Epithelial cell of proximal tubule (primary cell): Measurements from ENCODE around the gene FBXO9. TPM values are rescaled to one million over a fixed set of nuclear protein-coding genes. Genes with fewer than 3 reads are reported as not detected.
"Not testable (repeated sequence)": the region's sequence is repeated elsewhere in the genome, so short reads cannot be mapped to it uniquely, and the experiment has no call there.

Experiments
- DNase-seq: peaks from one replicate; pipeline ENCODE4 v3.0.0-alpha.2; 2011; ENCODE audit warnings: low read depth
- H3K4me3 ChIP-seq: 2 replicates; pipeline ENCODE4 v1.5.1; 2011; ENCODE audit warnings: low read depth, mild to moderate bottlenecking, low read length
- CTCF ChIP-seq: conservative IDR thresholded peaks from 2 replicates; pipeline ENCODE4 v1.5.1; 2012; ENCODE audit warnings: low read depth, mild to moderate bottlenecking, low read length
- total RNA-seq: library from RNA; depleted of rRNA; stranded (reverse); fragments of >200 nt; gene quantifications from 2 replicates; pipeline ENCODE4 v1.2.3, GENCODE V29; 2015

FBXO9 gene
- total RNA-seq, 1 donor from 2014 or later = 48.8 TPM

DNA sequence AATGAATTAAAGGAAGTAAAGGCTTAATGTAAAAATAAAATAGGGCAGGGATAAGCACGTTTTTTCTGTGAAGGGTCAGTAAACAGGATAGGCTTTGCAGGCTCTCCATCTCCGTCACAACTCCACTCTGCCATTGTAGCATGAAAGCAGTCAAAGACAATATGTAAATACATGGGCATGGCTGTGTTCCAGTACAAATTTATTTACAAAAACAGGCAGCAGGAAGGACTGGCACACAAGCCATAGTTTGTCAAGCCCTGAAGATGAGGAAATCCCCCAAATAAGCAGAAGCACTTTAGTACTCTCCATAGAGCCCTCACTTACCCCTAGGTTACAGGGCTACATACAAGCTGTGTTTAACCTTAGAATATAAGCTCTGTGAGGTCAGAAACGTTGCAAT lies 8.9 kb upstream of the FBXO9 start:
- TF ChIP-seq CTCF = no peak
- H3K4me3 ChIP-seq = no peak overlapping the region
- DNase-seq = no peak

- no peak overlapping the region for H3K4me3 ChIP-seq
- DNase-seq = no peak
- no peak for TF ChIP-seq CTCF
Measured at GRCh38 chr6:53058388-53059195, 6.6 kb upstream of the FBXO9 start.

DNA sequence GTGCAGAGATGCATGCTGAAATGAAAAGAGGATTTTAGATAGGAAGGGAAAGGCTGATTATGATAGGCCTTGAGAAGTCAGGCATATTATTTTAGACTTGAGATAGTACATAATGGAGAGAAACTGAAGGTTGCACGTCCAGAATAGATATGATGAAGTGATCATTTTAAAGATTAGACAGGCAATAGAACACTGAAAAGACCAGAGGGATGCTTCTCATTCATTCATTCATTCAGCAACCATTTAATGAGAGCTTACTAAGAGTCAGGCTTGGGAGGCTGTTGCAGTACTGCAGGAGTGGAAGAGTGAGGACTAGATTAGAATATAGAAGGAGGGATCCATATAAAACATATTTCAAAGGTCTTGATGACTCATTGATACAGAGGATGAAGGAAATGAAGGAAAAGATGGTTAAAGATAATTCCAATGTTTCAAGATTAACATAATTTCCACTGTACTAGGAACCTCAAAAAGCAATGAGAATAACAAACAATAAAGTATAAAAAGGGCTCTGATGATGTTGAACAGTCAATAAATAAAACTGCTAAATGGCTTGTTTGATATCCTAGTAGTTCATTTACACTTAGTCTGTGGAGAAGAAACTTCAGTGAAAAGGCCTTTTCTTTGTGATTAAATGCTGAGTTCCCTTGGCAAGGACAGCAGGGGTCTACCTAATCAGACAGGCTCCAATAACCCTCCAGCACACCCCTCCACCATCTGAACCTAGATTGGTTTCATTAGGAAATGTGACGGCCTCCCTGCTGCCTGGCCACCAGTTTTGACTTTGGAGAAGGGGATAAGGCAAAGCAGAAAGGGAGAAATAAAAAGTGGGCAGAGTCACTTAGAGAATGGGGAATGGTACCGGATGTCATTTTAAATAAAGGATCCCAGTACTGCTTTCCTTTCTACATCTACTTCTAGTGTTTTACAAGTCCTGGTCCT lies 5.3 kb upstream of the FBXO9 start:
- no peak for DNase-seq
- TF ChIP-seq CTCF = no peak
- H3K4me3 ChIP-seq = peak overlapping the region; percentile 86

DNA sequence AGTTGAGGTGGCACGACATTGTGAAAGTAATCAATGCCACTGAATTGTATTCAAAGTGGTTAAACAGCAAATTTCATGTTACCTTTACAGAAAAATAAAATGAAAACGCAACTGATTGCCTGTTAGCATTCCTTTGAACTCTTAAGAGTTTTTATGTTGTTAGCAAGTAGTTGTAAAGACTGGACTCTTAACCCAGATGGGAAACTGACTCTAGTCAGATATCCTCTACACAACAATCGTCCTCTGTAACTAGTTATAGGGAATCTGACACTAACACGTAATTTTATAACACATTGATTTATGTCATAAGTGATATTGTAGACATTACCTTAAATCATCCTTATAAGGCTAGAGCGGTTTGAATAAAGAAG lies 3.0 kb upstream of the FBXO9 start:
- no peak for DNase-seq
- no peak for TF ChIP-seq CTCF
- H3K4me3 ChIP-seq = peak overlapping the region; percentile 86

GRCh38 chr6:53064255-53064654 lies 949 bp upstream of the FBXO9 start:
- not testable (repeated sequence) for DNase-seq, H3K4me3 ChIP-seq

DNA sequence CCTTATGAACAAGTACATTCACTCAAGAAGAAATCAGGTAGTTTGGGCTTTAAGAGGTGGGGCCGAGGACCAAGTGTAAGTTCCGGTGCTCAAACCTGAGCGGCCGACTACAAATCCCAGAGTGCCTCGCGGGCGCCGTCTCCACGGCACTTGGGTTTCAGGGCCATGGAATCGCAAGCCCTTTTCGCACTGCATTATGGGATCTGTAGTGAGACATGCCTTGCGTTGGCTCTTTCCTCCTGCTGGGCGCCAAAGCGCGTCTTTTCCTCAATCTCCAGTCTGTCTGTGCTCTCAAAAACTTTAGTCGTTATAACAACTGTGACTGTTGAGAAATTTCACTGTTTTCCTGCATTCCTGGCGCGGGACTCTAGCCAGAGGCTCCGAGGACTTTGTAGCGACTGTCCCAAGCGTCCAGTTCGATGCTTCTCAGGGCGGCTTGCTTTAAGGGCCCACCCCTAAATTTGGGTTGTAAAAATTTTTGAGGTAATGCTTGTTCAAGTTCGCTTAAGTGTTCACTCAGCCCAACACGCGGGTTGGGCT lies 408 bp upstream of the FBXO9 start:
- peak; percentile 81 for DNase-seq
- no peak for TF ChIP-seq CTCF
- peak overlapping the region; percentile 85 for H3K4me3 ChIP-seq

GRCh38 chr6:53066077-53066417 lies 843 bp downstream of the FBXO9 start:
- no peak for TF ChIP-seq CTCF
- DNase-seq = no peak

More at GRCh38 chr6:53066077-53066417, 843 bp downstream of the FBXO9 start:
- H3K4me3 ChIP-seq = peak overlapping the region; percentile 85
